ENCODE data around the gene HYDIN. TPM values are rescaled to one million over a fixed set of nuclear protein-coding genes. Genes with fewer than 3 reads are reported as not detected.
"Not testable (repeated sequence)": the region's sequence is repeated elsewhere in the genome, so short reads cannot be mapped to it uniquely, and the experiment has no call there.

Gene HYDIN
- polyA plus RNA-seq, 1 donor from 2014 or later = 2.2 TPM

GRCh38 chr16:71069842-71070241 lies 160.7 kb downstream of the HYDIN start:
- H3F3A ChIP-seq (ENCODE audit: insufficient read depth, low read length, poor library complexity, severe bottlenecking); H3K36me3 ChIP-seq (ENCODE audit: insufficient read depth, low read length); H3K9ac ChIP-seq (ENCODE audit: low read length); H3K27me3 ChIP-seq (ENCODE audit: insufficient read depth, low read depth, low read length); H3K79me2 ChIP-seq (replicated peaks; ENCODE audit: insufficient read depth, low read length); H3K4me3 ChIP-seq (ENCODE audit: low read length); H2AFZ ChIP-seq (ENCODE audit: low read depth, low read length); H3K9me3 ChIP-seq (ENCODE audit: low read length); H3K27ac ChIP-seq (ENCODE audit: low read length); H4K20me1 ChIP-seq (ENCODE audit: insufficient read depth); H3K9me2 ChIP-seq (ENCODE audit: insufficient read depth, low read length); H3K4me2 ChIP-seq (ENCODE audit: low read length): not testable (repeated sequence)

- not testable (repeated sequence) for H3K4me2 ChIP-seq (ENCODE audit: low read length); H3K4me3 ChIP-seq (ENCODE audit: low read length); H4K20me1 ChIP-seq (ENCODE audit: insufficient read depth); H3K27me3 ChIP-seq (ENCODE audit: insufficient read depth, low read depth, low read length); H3F3A ChIP-seq (ENCODE audit: insufficient read depth, low read length, poor library complexity, severe bottlenecking); H3K9ac ChIP-seq (ENCODE audit: low read length); H3K9me2 ChIP-seq (ENCODE audit: insufficient read depth, low read length); H3K79me2 ChIP-seq (replicated peaks; ENCODE audit: insufficient read depth, low read length); H3K36me3 ChIP-seq (ENCODE audit: insufficient read depth, low read length); H2AFZ ChIP-seq (ENCODE audit: low read depth, low read length); H3K9me3 ChIP-seq (ENCODE audit: low read length)
- peak overlapping the region; percentile 31 for H3K27ac ChIP-seq (ENCODE audit: low read length)
Measured at GRCh38 chr16:71053897-71054609, 176.5 kb downstream of the HYDIN start.

GRCh38 chr16:71050307-71050706 lies 180.2 kb downstream of the HYDIN start:
- H3K9me2 ChIP-seq (ENCODE audit: insufficient read depth, low read length); H3K9ac ChIP-seq (ENCODE audit: low read length); H3K27me3 ChIP-seq (ENCODE audit: insufficient read depth, low read depth, low read length); H3K79me2 ChIP-seq (replicated peaks; ENCODE audit: insufficient read depth, low read length); H3K4me3 ChIP-seq (ENCODE audit: low read length); H3K36me3 ChIP-seq (ENCODE audit: insufficient read depth, low read length); H3K4me2 ChIP-seq (ENCODE audit: low read length); H3K27ac ChIP-seq (ENCODE audit: low read length); H3K9me3 ChIP-seq (ENCODE audit: low read length); H2AFZ ChIP-seq (ENCODE audit: low read depth, low read length); H3F3A ChIP-seq (ENCODE audit: insufficient read depth, low read length, poor library complexity, severe bottlenecking); H4K20me1 ChIP-seq (ENCODE audit: insufficient read depth): not testable (repeated sequence)

GRCh38 chr16:71039368-71040111 lies 191.0 kb downstream of the HYDIN start:
- not testable (repeated sequence) for H3K9ac ChIP-seq (ENCODE audit: low read length); H3K9me3 ChIP-seq (ENCODE audit: low read length); H3K36me3 ChIP-seq (ENCODE audit: insufficient read depth, low read length); H3K4me2 ChIP-seq (ENCODE audit: low read length); H4K20me1 ChIP-seq (ENCODE audit: insufficient read depth); H3K79me2 ChIP-seq (replicated peaks; ENCODE audit: insufficient read depth, low read length); H2AFZ ChIP-seq (ENCODE audit: low read depth, low read length); H3F3A ChIP-seq (ENCODE audit: insufficient read depth, low read length, poor library complexity, severe bottlenecking); H3K9me2 ChIP-seq (ENCODE audit: insufficient read depth, low read length); H3K4me3 ChIP-seq (ENCODE audit: low read length); H3K27ac ChIP-seq (ENCODE audit: low read length); H3K27me3 ChIP-seq (ENCODE audit: insufficient read depth, low read depth, low read length)

- H4K20me1 ChIP-seq (ENCODE audit: insufficient read depth); H3K9me2 ChIP-seq (ENCODE audit: insufficient read depth, low read length); H3K4me3 ChIP-seq (ENCODE audit: low read length); H2AFZ ChIP-seq (ENCODE audit: low read depth, low read length); H3K9ac ChIP-seq (ENCODE audit: low read length); H3K4me2 ChIP-seq (ENCODE audit: low read length); H3K27ac ChIP-seq (ENCODE audit: low read length); H3K36me3 ChIP-seq (ENCODE audit: insufficient read depth, low read length); H3K9me3 ChIP-seq (ENCODE audit: low read length); H3K27me3 ChIP-seq (ENCODE audit: insufficient read depth, low read depth, low read length); H3F3A ChIP-seq (ENCODE audit: insufficient read depth, low read length, poor library complexity, severe bottlenecking); H3K79me2 ChIP-seq (replicated peaks; ENCODE audit: insufficient read depth, low read length): not testable (repeated sequence)
Measured at GRCh38 chr16:71038421-71038820, 192.1 kb downstream of the HYDIN start.

GRCh38 chr16:71037987-71038386 lies 192.5 kb downstream of the HYDIN start:
- H4K20me1 ChIP-seq (ENCODE audit: insufficient read depth); H3K9ac ChIP-seq (ENCODE audit: low read length); H3K27ac ChIP-seq (ENCODE audit: low read length); H3K36me3 ChIP-seq (ENCODE audit: insufficient read depth, low read length); H3K27me3 ChIP-seq (ENCODE audit: insufficient read depth, low read depth, low read length); H3F3A ChIP-seq (ENCODE audit: insufficient read depth, low read length, poor library complexity, severe bottlenecking); H3K79me2 ChIP-seq (replicated peaks; ENCODE audit: insufficient read depth, low read length); H3K4me2 ChIP-seq (ENCODE audit: low read length); H3K9me2 ChIP-seq (ENCODE audit: insufficient read depth, low read length); H2AFZ ChIP-seq (ENCODE audit: low read depth, low read length); H3K9me3 ChIP-seq (ENCODE audit: low read length); H3K4me3 ChIP-seq (ENCODE audit: low read length): not testable (repeated sequence)
